Naive thymus-derived CD8-positive, alpha-beta T cell (primary cell): ENCODE data around the gene BST1. TPM values are rescaled to one million over a fixed set of nuclear protein-coding genes. Genes with fewer than 3 reads are reported as not detected.

Source experiments
- ATAC-seq, 2 donors: fragments of 150-1000 bp; cut with Tn5 transposase in 1 of 2; sonication (Bioruptor Pico), chemical (Tn5 transposase) in 1 of 2; 1 replicate in 1 of 2; 2 replicates in 1 of 2; pipeline ENCODE4 v1.10.0; 2021; ENCODE audit warnings: mild to moderate bottlenecking in 2 of 2, moderate library complexity in 2 of 2
- POLR2A ChIA-PET: fragments of 350-600 bp; sonication (Branson Sonifier 250); formaldehyde crosslinking; loops from one replicate; lab custom pipeline; 2021; ENCODE audit warnings: antibody characterized with exemption; lab: Charles Lee
- DNase-seq, 10 donors: peaks; one replicate each; pipeline versions ENCODE4 v3.0.0 to v3.0.0-alpha.2; 2020 to 2022
- H3K27ac Mint-ChIP-seq, 10 donors: one replicate each; pipeline ENCODE4 v1.8.0; 2020 to 2022; ENCODE audit warnings: mild to moderate bottlenecking in 10 of 10, mixed read lengths in 10 of 10, moderate library complexity in 4 of 10, inconsistent platforms in 1 of 10
- H3K27me3 Mint-ChIP-seq, 5 donors: one replicate each; pipeline ENCODE4 v1.8.0; 2021 to 2022; ENCODE audit warnings: mixed read lengths in 5 of 5
- H3K36me3 Mint-ChIP-seq, 3 donors: one replicate each; pipeline ENCODE4 v1.8.0; 2020 to 2022; ENCODE audit warnings: mixed read lengths in 3 of 3, mild to moderate bottlenecking in 2 of 3, inconsistent platforms in 1 of 3
- H3K4me1 Mint-ChIP-seq, 4 donors: one replicate each; pipeline ENCODE4 v1.8.0; 2021 to 2022; ENCODE audit warnings: mixed read lengths in 4 of 4
- H3K4me3 Mint-ChIP-seq, 10 donors: one replicate each; pipeline ENCODE4 v1.8.0; 2020 to 2022; ENCODE audit warnings: mild to moderate bottlenecking in 10 of 10, mixed read lengths in 10 of 10, moderate library complexity in 6 of 10, inconsistent platforms in 1 of 10
- H3K9me3 Mint-ChIP-seq, 9 donors: one replicate each; pipeline ENCODE4 v1.8.0; 2020 to 2022; ENCODE audit warnings: mixed read lengths in 9 of 9, mild to moderate bottlenecking in 3 of 9, inconsistent platforms in 1 of 9, moderate library complexity in 1 of 9
- polyA plus RNA-seq, 3 donors: library from polyadenylated mRNA; unstranded; fragments of 300-500 nt; fragmentation: Illumina TruSeq; gene quantifications; one replicate each; pipeline ENCODE4 v1.2.3, GENCODE V29; 2021
- total RNA-seq, 8 experiments: library from RNA in 2 of 8; stranded (reverse) in 2 of 8; gene quantifications; one replicate each; pipeline ENCODE4 v1.2.3 and lab custom pipeline; 2021 to 2026

The BST1 gene
- total and polyA plus RNA-seq, 5 experiments from 2014 or later, result 0.23 to 0.49 (median 0.42) TPM

DNA sequence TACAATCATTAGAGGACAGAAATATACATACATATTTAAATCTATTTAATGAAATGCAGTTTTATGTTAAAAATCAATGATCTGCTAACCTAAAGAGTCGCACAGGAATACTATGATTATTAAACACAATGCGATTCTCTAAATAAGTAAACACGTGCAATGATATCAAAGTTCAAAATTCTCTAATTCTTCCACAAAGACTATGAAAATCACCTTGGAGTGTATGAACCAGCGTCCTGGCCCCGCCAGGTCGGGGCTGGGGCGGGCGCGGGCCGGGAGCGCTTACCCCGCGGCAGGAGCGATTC lies 21.8 kb upstream of the BST1 start:
- peak overlapping the region; percentile 92 to 99 (median 96) for H3K4me3 Mint-ChIP-seq
- H3K27me3 Mint-ChIP-seq, result peaks cover 0 to 2% (median 0%) of the 10 kb centered on the region in 5 donors
- no peak for DNase-seq
- ATAC-seq, result peak in 1 of 2 donors; percentile 53
- POLR2A ChIA-PET, result interaction anchor here (1.2 to 2.9 kb wide), 4 partner anchors 13 to 547 kb away, joined by 3 to 37 read pairs (median 6); partner anchors contain the start of gene FBXL5
- peaks cover 0 to 7% (median 5%) of the 10 kb centered on the region in 3 donors for H3K36me3 Mint-ChIP-seq
- H3K27ac Mint-ChIP-seq, result peak overlapping the region in 4 of 10 donors; percentile 94 to 99 (median 96)
- H3K4me1 Mint-ChIP-seq, result peaks cover 22 to 44% (median 35%) of the 10 kb centered on the region in 4 donors
- H3K9me3 Mint-ChIP-seq, result no peaks in the 10 kb centered on the region

DNA sequence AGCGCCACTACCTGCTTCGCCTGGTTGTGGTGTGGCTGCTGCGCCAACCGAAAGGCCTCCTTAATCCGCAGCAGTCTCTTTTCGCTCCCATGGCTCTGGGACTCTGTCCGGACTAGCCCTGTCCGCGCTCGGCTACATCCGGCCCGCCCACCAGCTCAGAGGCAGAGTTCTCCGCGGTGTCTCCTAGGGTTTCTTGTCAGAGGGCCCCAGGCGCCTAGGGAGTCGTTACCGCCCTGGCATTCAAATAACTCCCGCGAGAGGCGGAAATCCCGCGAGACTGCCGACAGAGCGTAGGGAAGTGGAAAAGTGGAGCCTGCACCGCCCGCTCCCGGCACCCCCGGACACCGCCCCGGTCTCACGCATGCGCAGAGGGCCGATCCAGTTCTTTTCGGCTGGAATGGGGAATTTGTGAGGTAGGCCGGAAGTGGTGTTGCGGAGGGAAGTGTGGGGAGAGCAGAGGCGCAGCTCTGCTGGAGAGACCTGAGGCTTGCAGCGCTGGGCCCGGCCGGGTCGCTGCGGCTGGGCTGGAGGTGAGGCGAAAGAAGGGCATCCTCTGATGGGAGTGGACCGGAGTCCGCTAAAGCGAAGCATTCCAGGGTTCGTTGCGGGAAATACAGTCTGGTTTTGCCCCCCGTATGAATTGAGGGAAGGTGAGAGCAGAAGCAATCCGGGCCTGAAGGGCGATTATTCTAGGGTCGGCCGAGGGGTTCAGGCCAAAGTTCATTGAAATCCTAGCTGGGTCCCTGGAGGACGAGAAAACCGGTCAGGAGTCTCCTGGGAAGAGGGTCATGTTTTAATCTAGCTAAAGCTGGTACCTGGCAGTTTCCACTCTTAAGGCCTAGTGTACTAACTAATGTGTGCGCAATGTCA lies 21.3 kb upstream of the BST1 start, which contains the start of gene FAM200B:
FAM200B (plus strand) TSS at position 456 of the 870 bp plus-strand sequence. CDS start 5,151 bp downstream, outside the sequence.
- DNase-seq (peak; percentile 89 to 98 (median 94)), ATAC-seq (peak; percentile 96 to 97)
- peaks cover 0 to 12% (median 11%) of the 10 kb centered on the region in 3 donors for H3K36me3 Mint-ChIP-seq
- H3K27ac Mint-ChIP-seq, result peak within 1 kb of the TSS; percentile 94 to 99 (median 98)
- peaks cover 25 to 44% (median 40%) of the 10 kb centered on the region in 4 donors for H3K4me1 Mint-ChIP-seq
- H3K9me3 Mint-ChIP-seq, result no peaks in the 10 kb centered on the region
- POLR2A ChIA-PET, result interaction anchor here (1.0 to 2.9 kb wide), 8 partner anchors 13 to 679 kb away, joined by 3 to 37 read pairs (median 4); partner anchors contain the start of genes BST1, CPEB2 and FBXL5
- H3K27me3 Mint-ChIP-seq, result peaks cover 0 to 2% (median 0%) of the 10 kb centered on the region in 5 donors
- H3K4me3 Mint-ChIP-seq, result peak within 1 kb of the TSS; percentile 92 to 99 (median 96)

DNA sequence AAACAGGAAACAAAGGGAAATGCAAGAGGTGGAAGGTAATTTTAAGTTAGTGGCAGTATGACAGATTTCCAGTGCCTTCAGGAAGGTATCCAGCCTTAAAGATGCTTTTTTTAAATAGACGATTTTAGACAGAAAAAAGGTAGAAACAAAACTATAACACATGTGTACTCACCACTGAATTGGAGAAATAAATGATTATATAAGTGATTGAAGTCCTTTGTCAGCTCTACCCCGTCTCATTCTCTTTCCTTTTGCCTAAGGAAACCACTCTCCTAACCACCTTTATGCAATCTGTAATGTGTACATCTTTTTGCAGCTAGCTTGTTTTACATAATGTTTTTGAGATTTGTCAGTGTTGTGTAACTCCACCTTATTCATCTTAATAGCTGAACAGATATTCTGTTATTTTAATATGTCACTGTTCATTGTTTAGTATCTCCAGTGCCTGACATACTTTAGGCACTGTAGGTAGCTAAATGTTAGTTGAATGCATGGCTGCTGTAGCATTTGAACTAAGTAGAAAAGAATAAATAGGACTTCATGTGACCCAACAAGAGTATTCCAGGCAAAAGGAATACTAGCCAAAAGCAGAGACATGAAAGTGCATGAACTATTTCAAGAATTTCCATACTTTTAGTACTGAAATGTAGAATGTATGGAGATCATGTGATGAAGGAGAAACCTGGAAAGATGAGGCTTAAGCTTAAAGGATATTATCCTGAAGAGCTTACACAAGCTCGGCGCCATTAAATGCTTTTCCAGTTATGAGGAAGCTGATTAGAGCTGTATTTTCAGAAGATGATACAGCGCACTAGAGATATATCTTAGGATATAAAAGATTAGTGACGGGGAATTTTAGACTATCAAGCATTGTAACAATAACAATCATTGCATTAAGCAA lies 20.4 kb upstream of the BST1 start:
- no peak for DNase-seq
- POLR2A ChIA-PET, result interaction anchor here (0.5 to 2.9 kb wide), 8 partner anchors 12 to 680 kb away, joined by 3 to 37 read pairs (median 4); partner anchors contain the start of genes BST1, CPEB2 and FBXL5
- peaks cover 0 to 2% (median 0%) of the 10 kb centered on the region in 5 donors for H3K27me3 Mint-ChIP-seq
- peak overlapping the region; percentile 94 to 99 (median 98) for H3K27ac Mint-ChIP-seq
- H3K4me3 Mint-ChIP-seq, result peak overlapping the region; percentile 92 to 99 (median 96)
- no peaks in the 10 kb centered on the region for H3K9me3 Mint-ChIP-seq
- peaks cover 0 to 21% (median 16%) of the 10 kb centered on the region in 3 donors for H3K36me3 Mint-ChIP-seq
- ATAC-seq, result peak; percentile 5
- peaks cover 25 to 44% (median 40%) of the 10 kb centered on the region in 4 donors for H3K4me1 Mint-ChIP-seq

DNA sequence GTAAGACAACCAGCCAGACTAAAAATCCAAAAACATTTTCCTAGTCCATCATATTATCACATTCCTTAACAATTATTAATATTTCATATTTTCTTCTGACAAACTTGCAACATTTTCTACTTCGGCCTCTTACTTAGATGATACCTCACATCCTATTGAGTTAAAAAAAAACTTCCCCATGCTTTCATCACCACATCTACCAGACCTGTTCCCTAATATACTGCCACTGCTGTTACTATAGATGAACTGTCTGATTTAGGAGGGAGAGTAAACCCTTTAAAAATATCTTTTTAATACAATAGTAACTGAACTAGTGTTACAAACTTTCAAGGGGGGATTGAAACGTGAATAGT lies 19.7 kb upstream of the BST1 start:
- ATAC-seq, result no peak
- Mint-ChIP-seq H3K27me3 (peaks cover 0 to 2% (median 0%) of the 10 kb centered on the region in 5 donors), H3K4me3 (peak overlapping the region in 8 of 10 donors; percentile 2 to 99 (median 92)), H3K4me1 (peaks cover 25 to 44% (median 41%) of the 10 kb centered on the region in 4 donors), H3K9me3 (no peaks in the 10 kb centered on the region), H3K36me3 (peaks cover 0 to 28% (median 16%) of the 10 kb centered on the region in 3 donors), H3K27ac (peak overlapping the region in 4 of 10 donors; percentile 5 to 98 (median 55))
- DNase-seq, result no peak
- POLR2A ChIA-PET, result interaction anchor here (1.3 to 2.9 kb wide), 3 partner anchors 26 to 680 kb away, joined by 3 to 37 read pairs (median 5); partner anchors contain the start of genes CPEB2 and FBXL5

DNA sequence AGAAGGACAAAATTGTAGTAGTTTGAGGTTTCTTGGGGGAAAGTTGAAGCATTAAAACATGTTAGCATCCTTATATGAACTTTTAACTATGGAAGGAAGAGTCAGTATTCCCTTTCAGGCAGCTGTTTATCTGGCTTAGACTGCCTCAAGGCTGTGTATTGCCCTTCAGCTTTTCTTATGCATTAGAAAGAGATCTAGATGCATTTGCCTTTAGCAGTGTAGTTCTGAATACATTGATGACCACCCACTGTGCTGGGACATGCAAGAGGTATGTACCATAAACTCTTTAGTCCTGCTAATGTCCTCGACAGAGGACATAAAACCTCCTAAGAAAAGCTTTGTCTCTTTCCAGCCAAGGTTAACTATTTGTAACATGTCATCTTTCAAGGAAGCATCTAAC lies 18.4 kb upstream of the BST1 start:
- POLR2A ChIA-PET, result no interaction called here
- DNase-seq, result no peak
- peaks cover 0 to 36% (median 19%) of the 10 kb centered on the region in 3 donors for H3K36me3 Mint-ChIP-seq
- peaks cover 25 to 44% (median 41%) of the 10 kb centered on the region in 4 donors for H3K4me1 Mint-ChIP-seq
- H3K4me3 Mint-ChIP-seq, result no peak overlapping the region
- peak overlapping the region in 1 of 10 donors; percentile 24 for H3K27ac Mint-ChIP-seq
- H3K9me3 Mint-ChIP-seq, result no peaks in the 10 kb centered on the region
- H3K27me3 Mint-ChIP-seq, result no peaks in the 10 kb centered on the region
- no peak for ATAC-seq

DNA sequence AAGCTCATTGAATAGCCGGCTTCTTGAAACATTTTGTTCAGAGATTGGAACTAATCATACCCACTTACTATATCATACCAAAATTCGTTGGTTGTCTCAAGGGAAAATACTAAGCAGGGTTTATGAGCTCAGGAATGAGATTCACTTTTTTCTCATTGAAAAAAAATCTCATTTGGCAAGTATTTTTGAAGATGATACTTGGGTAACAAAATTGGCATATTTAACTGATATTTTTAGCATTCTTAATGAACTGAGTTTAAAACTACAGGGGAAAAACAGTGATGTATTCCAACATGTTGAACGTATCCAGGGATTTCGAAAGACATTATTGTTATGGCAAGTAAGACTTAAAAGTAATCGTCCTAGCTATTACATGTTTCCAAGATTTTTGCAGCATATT lies 14.8 kb upstream of the BST1 start:
- peaks cover 14 to 31% (median 25%) of the 10 kb centered on the region in 4 donors for H3K4me1 Mint-ChIP-seq
- H3K4me3 Mint-ChIP-seq, result no peak overlapping the region
- no peaks in the 10 kb centered on the region for H3K9me3 Mint-ChIP-seq
- POLR2A ChIA-PET, result no interaction called here
- H3K36me3 Mint-ChIP-seq, result peaks cover 0 to 42% (median 19%) of the 10 kb centered on the region in 3 donors
- ATAC-seq (no peak), DNase-seq (no peak)
- no peaks in the 10 kb centered on the region for H3K27me3 Mint-ChIP-seq
- no peak overlapping the region for H3K27ac Mint-ChIP-seq

DNA sequence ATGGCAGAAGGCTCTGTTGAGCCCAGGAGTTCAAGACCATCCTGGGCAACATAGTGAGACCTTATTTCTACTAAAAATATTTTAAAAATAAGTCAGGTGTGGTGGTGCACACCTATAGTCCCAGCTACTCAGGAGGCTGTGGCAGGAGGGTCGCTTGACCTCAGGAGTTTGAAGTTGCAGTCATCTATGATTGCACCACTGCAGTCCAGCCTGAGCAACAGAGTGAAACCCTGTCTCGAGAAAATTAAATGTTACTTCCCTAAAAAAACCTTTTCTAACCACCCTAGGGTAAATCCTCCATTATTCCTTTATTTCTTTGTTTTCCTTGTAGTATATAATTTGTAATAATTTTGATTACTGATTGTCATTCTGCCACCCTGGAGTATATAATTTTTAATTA lies 13.3 kb upstream of the BST1 start:
- Mint-ChIP-seq H3K9me3 (no peaks in the 10 kb centered on the region), H3K36me3 (peaks cover 0 to 42% (median 19%) of the 10 kb centered on the region in 3 donors), H3K27ac (no peak overlapping the region), H3K4me3 (no peak overlapping the region), H3K4me1 (peaks cover 8 to 20% (median 12%) of the 10 kb centered on the region in 4 donors), H3K27me3 (no peaks in the 10 kb centered on the region)
- POLR2A ChIA-PET, result no interaction called here
- ATAC-seq (no peak), DNase-seq (no peak)

DNA sequence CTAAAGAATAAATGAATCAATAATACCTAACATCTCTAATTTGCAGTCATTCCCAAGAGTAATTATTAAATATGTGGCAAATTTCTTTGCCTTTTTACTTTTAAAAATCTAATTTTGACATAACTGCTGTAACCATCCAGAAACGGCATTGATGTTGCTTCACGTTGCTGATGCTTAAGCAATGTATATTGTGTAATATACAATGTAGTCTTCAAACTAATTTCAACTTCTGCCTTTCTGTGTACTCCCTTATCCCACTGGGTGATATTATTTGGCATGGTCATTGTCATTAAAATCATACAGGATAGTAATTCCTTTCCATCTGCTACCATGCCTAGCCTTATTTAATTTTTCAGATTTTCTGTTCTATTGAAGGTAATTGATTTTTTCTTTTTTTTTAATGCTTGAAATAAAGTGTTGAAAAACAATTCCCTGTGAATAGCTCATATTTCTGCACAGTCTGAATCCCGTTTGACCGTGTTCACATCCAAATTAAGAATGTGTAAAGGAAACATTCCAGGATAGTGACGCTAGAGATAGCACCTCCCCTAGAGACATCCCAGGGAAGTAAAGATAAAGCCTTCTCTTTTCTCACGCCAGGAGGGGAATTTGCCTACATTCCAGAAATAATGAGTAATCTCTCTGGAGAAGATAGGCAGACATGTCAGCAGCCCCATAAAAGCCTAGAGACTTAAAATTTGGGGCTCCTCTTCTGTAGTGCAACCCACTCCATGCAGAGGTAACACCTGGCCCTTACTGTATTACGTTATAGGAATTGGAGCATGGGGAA lies 12.7 kb upstream of the BST1 start:
- no peak for ATAC-seq
- H3K36me3 Mint-ChIP-seq, result peaks cover 0 to 40% (median 17%) of the 10 kb centered on the region in 3 donors
- H3K27ac Mint-ChIP-seq, result no peak overlapping the region
- no peak overlapping the region for H3K4me3 Mint-ChIP-seq
- no peaks in the 10 kb centered on the region for H3K9me3 Mint-ChIP-seq
- H3K4me1 Mint-ChIP-seq, result peaks cover 4 to 13% (median 7%) of the 10 kb centered on the region in 4 donors
- no peak for DNase-seq
- no peaks in the 10 kb centered on the region for H3K27me3 Mint-ChIP-seq
- POLR2A ChIA-PET, result no interaction called here

DNA sequence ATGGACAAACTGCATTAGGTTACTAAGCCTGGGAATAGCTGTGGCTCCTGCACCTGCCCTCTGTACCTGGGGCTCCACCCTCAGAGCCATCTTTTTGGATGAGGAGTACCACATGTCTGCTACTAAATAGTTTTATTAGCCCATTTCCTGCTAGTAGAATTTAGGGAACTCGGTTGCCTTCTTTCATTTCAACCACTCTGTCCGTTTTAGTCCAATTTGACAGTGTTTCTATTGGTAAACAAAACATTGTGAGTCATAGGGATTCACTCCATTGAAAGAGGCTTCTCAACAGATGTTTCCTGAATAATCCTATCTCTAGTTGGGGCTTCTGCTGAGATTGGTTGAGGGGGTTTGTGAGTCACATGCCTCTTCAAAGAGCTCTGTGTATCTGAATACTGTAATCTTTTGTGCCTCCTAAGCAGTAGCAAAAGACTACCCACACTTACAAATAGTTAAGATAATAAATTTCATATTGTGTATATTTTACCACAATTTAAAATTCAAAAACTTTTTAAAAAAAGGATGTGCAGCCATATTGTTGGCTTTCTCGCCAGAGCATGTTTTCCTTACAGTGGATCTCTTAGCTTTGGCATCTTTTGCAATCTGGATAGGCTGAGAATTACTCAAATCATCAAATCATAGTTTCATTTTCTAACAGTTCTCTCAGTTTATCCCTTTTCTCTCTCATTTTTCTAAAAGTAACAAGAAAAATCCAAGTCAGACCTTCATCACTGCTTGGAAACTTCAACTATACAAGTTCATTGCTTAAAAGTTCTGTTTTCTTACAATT lies 11.3 kb upstream of the BST1 start:
- no peak overlapping the region for H3K4me3 Mint-ChIP-seq
- H3K9me3 Mint-ChIP-seq, result no peaks in the 10 kb centered on the region
- H3K27me3 Mint-ChIP-seq, result peaks cover 0 to under 1% (median 0%) of the 10 kb centered on the region in 5 donors
- H3K36me3 Mint-ChIP-seq, result peaks cover 0 to 30% (median 9%) of the 10 kb centered on the region in 3 donors
- no peak for DNase-seq
- POLR2A ChIA-PET, result no interaction called here
- ATAC-seq, result no peak
- peaks cover 0 to 6% (median 3%) of the 10 kb centered on the region in 4 donors for H3K4me1 Mint-ChIP-seq
- H3K27ac Mint-ChIP-seq, result no peak overlapping the region

DNA sequence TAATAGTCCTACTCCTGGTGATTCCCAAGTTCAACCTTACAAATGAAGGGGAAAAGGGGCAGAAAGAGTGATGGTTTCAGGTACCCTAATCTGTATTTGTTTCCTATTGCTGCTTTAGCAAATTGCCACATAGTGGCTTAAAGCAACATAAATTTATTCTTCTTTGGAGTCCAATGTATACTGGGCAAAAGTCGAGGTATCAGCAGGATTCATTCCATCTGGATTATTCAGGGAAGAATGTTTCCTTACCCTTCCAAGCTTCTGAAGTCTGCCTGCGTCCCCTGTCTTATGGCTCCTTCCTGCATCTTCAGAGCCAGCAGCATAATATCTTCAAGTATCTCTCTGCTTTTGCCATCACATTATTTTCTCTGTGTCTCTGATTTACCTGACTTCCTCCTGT lies 10.3 kb upstream of the BST1 start:
- peaks cover 0 to 20% (median 3%) of the 10 kb centered on the region in 3 donors for H3K36me3 Mint-ChIP-seq
- ATAC-seq (no peak), DNase-seq (no peak)
- H3K9me3 Mint-ChIP-seq, result no peaks in the 10 kb centered on the region
- H3K4me3 Mint-ChIP-seq, result no peak overlapping the region
- POLR2A ChIA-PET, result no interaction called here
- H3K4me1 Mint-ChIP-seq, result peaks cover 2 to 11% (median 8%) of the 10 kb centered on the region in 4 donors
- H3K27me3 Mint-ChIP-seq, result peaks cover 0 to 9% (median 3%) of the 10 kb centered on the region in 5 donors
- H3K27ac Mint-ChIP-seq, result no peak overlapping the region

DNA sequence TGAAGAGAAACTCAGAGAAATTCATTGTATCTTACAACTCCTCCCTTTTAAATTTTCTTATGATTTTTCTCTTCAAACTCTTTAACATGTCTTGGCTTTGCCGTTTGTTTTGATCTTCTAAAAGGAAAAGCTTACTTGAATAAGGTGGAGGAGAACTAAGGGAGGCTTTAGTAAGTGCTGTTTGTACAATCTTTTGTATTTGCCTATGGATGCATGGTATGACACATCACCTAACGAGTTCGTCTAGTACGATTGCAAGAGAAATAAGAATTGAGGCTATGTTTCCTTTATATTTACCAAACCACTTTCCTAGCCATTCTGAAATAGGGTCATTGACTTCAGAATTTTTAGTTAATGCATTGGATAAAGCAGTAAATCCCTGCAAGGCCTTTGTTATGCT lies 8.4 kb upstream of the BST1 start:
- POLR2A ChIA-PET, result interaction anchor here (2.2 kb wide), 1 partner anchor 13 kb away, joined by 5 read pairs; the partner anchor contains the start of gene FAM200B
- ATAC-seq, result no peak

More for the DNA sequence above, 8.4 kb upstream of the BST1 start:
- Mint-ChIP-seq H3K27ac (no peak overlapping the region), H3K4me1 (peaks cover 2 to 11% (median 7%) of the 10 kb centered on the region in 4 donors), H3K9me3 (no peaks in the 10 kb centered on the region), H3K4me3 (no peak overlapping the region), H3K36me3 (peaks cover 0 to 6% (median 0%) of the 10 kb centered on the region in 3 donors), H3K27me3 (peaks cover 5 to 19% (median 7%) of the 10 kb centered on the region in 5 donors)
- DNase-seq, result no peak
